ENCODE data around the gene AAMP. TPM values are rescaled to one million over a fixed set of nuclear protein-coding genes. Genes with fewer than 3 reads are reported as not detected.
A peak's percentile ranks its signal among the peaks of the same experiment; 100 is the strongest.

The AAMP gene
- total RNA-seq, 2 donors from 2014 or later, result 89.2 to 97.2 TPM

GRCh38 chr2:218290316-218291261 is 20.7 kb upstream of the AAMP start:
- peaks cover 78% of the 10 kb centered on the region for H3K4me1 Mint-ChIP-seq
- no peaks in the 10 kb centered on the region for H3K36me3 Mint-ChIP-seq (ENCODE audit: low read depth)
- H3K4me3 ChIP-seq (ENCODE audit: low read length), result peak overlapping the region; percentile 75
- DNase-seq, result no peak
- TF ChIP-seq, protein P1, sequence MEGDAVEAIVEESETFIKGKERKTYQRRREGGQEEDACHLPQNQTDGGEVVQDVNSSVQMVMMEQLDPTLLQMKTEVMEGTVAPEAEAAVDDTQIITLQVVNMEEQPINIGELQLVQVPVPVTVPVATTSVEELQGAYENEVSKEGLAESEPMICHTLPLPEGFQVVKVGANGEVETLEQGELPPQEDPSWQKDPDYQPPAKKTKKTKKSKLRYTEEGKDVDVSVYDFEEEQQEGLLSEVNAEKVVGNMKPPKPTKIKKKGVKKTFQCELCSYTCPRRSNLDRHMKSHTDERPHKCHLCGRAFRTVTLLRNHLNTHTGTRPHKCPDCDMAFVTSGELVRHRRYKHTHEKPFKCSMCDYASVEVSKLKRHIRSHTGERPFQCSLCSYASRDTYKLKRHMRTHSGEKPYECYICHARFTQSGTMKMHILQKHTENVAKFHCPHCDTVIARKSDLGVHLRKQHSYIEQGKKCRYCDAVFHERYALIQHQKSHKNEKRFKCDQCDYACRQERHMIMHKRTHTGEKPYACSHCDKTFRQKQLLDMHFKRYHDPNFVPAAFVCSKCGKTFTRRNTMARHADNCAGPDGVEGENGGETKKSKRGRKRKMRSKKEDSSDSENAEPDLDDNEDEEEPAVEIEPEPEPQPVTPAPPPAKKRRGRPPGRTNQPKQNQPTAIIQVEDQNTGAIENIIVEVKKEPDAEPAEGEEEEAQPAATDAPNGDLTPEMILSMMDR (conservative IDR thresholded peaks at IDR 0.05), result no peak
- H3K27me3 ChIP-seq (ENCODE audit: control insufficient read depth, insufficient read depth, low read length, poor library complexity, severe bottlenecking), result no peaks in the 10 kb centered on the region
- no peaks in the 10 kb centered on the region for H3K27me3 Mint-ChIP-seq (ENCODE audit: insufficient read depth)
- H3K4me3 Mint-ChIP-seq, result peak overlapping the region; percentile 67
- peaks cover 30% of the 10 kb centered on the region for H3K4me1 ChIP-seq (ENCODE audit: control insufficient read depth, insufficient read depth, low read length)
- 74 to 82% methylated on average over 6 to 12 of the region's 12 CpGs for WGBS, 2 experiments (ENCODE audit: insufficient coverage in 1 of 2, insufficient read length in 1 of 2)
- H3K27ac Mint-ChIP-seq, result peak overlapping the region; percentile 78
- no peaks in the 10 kb centered on the region for H3K36me3 ChIP-seq (ENCODE audit: control insufficient read depth, insufficient read depth, low read length)
- no peaks in the 10 kb centered on the region for H3K9me3 Mint-ChIP-seq
- H3K27ac ChIP-seq (ENCODE audit: low read depth, low read length), result no peak overlapping the region
- H3K9me3 ChIP-seq (ENCODE audit: control insufficient read depth, low read length), result no peaks in the 10 kb centered on the region
- H3K9ac ChIP-seq (ENCODE audit: extremely low read depth, low read length, poor library complexity, severe bottlenecking), result no peak overlapping the region

DNA sequence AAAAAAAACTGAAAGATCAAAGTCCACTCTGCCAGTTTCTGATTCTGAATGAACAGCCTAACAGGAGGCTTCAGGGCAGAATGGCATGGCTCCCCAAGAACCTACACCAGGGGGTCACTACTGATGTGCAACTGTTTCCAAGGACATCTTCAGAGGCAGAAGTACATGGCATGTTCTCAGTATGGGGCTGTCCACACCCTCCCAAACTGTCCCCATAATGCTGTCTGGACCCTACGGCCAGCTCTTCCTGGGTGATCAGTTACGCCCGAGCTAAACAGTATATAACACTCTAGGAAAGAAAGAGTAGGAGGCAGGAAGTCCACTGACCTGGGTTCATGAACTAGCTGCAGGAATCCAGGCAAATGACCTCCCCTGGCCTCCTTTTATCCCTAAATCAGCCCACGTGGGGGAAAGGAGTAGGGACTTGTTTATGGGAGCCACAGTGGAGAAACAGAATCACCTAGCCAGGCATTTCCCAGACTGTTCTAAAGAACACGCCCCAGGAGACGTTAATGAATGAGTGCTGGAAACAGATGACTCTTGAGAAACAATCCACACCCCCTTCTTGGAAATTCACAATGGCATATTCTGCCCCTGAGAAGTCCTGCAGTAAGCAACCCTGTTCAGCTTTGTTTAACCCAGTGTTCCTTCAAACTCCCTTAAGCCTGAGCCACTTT is 19.8 kb upstream of the AAMP start:
- Mint-ChIP-seq H3K27ac (peak overlapping the region; percentile 78), H3K4me3 (peak overlapping the region; percentile 67), H3K4me1 (peaks cover 72% of the 10 kb centered on the region), H3K36me3 (ENCODE audit: low read depth) (no peaks in the 10 kb centered on the region), H3K27me3 (ENCODE audit: insufficient read depth) (no peaks in the 10 kb centered on the region), H3K9me3 (no peaks in the 10 kb centered on the region)
- Histone ChIP-seq H3K4me1 (ENCODE audit: control insufficient read depth, insufficient read depth, low read length) (peaks cover 30% of the 10 kb centered on the region), H3K36me3 (ENCODE audit: control insufficient read depth, insufficient read depth, low read length) (no peaks in the 10 kb centered on the region), H3K9ac (ENCODE audit: extremely low read depth, low read length, poor library complexity, severe bottlenecking) (no peak overlapping the region), H3K4me3 (ENCODE audit: low read length) (peak overlapping the region; percentile 75), H3K27me3 (ENCODE audit: control insufficient read depth, insufficient read depth, low read length, poor library complexity, severe bottlenecking) (no peaks in the 10 kb centered on the region), H3K9me3 (ENCODE audit: control insufficient read depth, low read length) (no peaks in the 10 kb centered on the region), H3K27ac (ENCODE audit: low read depth, low read length) (no peak overlapping the region)
- WGBS, 2 experiments (ENCODE audit: insufficient coverage in 1 of 2, insufficient read length in 1 of 2), result 72 to 75% methylated on average over 3 to 6 of the region's 6 CpGs
- no peak for DNase-seq
- TF ChIP-seq, protein P1 (conservative IDR thresholded peaks at IDR 0.05), result no peak

DNA sequence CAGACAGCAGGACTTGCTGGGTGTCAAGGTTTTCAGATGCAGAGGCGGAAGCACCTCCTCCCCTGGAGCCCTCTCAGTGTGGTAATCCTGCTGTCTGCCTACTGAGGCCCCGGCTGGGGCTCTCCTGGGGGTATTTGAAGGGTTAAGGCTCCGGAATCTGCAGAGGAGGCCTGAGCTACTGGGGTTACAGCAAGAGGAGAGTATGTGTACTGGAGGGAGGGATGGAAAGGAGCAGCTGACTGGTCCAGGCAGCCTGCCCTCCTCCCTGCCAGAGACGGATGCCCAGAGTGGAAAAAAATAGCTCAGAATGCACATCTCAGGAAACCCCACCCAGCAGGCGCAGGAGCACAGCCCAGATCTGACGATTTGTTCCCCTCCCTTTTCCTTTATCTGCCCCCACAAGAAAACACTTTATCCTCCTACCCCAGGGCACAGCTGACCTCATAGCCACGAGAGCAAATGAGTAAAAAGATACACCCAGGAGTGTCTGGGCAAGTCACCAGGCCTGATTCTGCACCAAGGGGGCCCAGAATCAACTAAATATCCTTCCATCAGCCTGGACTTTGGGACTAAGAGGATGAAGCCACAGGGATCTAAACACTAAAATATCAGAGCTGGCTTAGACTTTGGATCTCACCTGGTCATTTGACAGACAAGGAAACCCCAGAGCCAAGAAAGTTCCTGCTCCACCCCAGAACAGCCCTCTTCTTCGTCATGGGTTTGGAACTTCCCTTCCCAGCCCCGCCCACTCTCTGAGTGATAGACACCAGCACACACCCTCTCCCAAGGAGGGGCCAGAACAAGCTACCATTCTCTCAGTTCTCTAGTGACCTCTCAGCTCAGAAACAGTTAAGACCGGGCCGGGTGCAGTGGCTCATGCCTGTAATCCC is 16.9 kb upstream of the AAMP start:
- Mint-ChIP-seq H3K36me3 (ENCODE audit: low read depth) (peaks cover 3% of the 10 kb centered on the region), H3K27me3 (ENCODE audit: insufficient read depth) (no peaks in the 10 kb centered on the region), H3K4me3 (peak overlapping the region; percentile 25), H3K27ac (peak overlapping the region; percentile 85), H3K9me3 (no peaks in the 10 kb centered on the region), H3K4me1 (peaks cover 49% of the 10 kb centered on the region)
- 49 to 50% methylated on average over 8 to 11 of the region's 11 CpGs for WGBS, 2 experiments (ENCODE audit: insufficient coverage in 1 of 2, insufficient read length in 1 of 2)
- H3K9ac ChIP-seq (ENCODE audit: extremely low read depth, low read length, poor library complexity, severe bottlenecking), result peak overlapping the region; percentile 28
- H3K4me3 ChIP-seq (ENCODE audit: low read length), result peak overlapping the region; percentile 32
- no peaks in the 10 kb centered on the region for H3K36me3 ChIP-seq (ENCODE audit: control insufficient read depth, insufficient read depth, low read length)
- no peaks in the 10 kb centered on the region for H3K27me3 ChIP-seq (ENCODE audit: control insufficient read depth, insufficient read depth, low read length, poor library complexity, severe bottlenecking)
- H3K9me3 ChIP-seq (ENCODE audit: control insufficient read depth, low read length), result no peaks in the 10 kb centered on the region
- TF ChIP-seq, protein P1 (conservative IDR thresholded peaks at IDR 0.05), result no peak
- DNase-seq, result peak; percentile 94
- H3K27ac ChIP-seq (ENCODE audit: low read depth, low read length), result peak overlapping the region; percentile 54
- peaks cover 26% of the 10 kb centered on the region for H3K4me1 ChIP-seq (ENCODE audit: control insufficient read depth, insufficient read depth, low read length)

Measured in endodermal cell (in vitro differentiated cells).